Kidney epithelial cell (primary cell): ENCODE measurements around the gene WDSUB1. TPM values are rescaled to one million over a fixed set of nuclear protein-coding genes. Genes with fewer than 3 reads are reported as not detected.

Experiments used
- DNase-seq: peaks from one replicate; pipeline ENCODE4 v3.0.0-alpha.2; 2010; ENCODE audit warnings: low read depth
- H3K27me3 ChIP-seq: 2 replicates; pipeline ENCODE4 v1.6.0; 2011; ENCODE audit warnings: low read length; ENCODE audit not compliant: control insufficient read depth, insufficient read depth
- H3K36me3 ChIP-seq: 2 replicates; pipeline ENCODE4 v1.5.1; 2011; ENCODE audit warnings: low read length; ENCODE audit not compliant: control insufficient read depth, insufficient read depth
- H3K4me3 ChIP-seq: 2 replicates; pipeline ENCODE4 v1.5.1; 2011; ENCODE audit warnings: low read depth, mild to moderate bottlenecking, control low read depth, low read length
- total RNA-seq: library from RNA; depleted of rRNA; stranded (reverse); fragments of >200 nt; gene quantifications from 2 replicates; pipeline ENCODE4 v1.2.3, GENCODE V29; 2015
- TF ChIP-seq, protein P1 (sequence below): IDR thresholded peaks from 2 replicates; pipeline ENCODE4 v1.5.1; 2011; ENCODE audit warnings: mild to moderate bottlenecking, moderate library complexity, low read length, control low read depth, inconsistent platforms; ENCODE audit not compliant: insufficient read depth, poor library complexity, severe bottlenecking

Gene WDSUB1
- total RNA-seq, 1 donor from 2014 or later: 8.0 TPM

DNA sequence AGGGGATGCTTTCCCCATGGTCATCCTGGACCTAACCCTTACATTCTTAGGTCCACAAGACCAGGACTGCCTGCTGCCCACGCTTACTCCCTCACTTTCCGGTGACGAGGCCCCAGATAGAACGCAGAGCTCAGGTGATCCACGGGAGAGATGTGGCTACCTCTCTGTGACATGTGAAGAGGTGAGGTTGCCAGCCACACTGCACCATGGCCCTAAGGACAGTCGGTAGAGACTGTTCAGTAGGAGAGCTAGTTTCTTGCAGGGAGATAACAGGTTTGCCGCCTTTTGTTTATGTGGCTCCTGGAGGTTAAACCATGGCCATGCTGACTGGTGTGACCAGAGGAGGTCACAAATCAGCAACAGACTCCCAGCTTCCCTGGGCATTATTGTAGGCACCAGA is 71.4 kb downstream of the WDSUB1 start:
- Histone ChIP-seq H3K36me3 (peaks cover 4% of the 10 kb centered on the region), H3K4me3 (no peak overlapping the region), H3K27me3 (no peaks in the 10 kb centered on the region)
- TF ChIP-seq, protein P1, sequence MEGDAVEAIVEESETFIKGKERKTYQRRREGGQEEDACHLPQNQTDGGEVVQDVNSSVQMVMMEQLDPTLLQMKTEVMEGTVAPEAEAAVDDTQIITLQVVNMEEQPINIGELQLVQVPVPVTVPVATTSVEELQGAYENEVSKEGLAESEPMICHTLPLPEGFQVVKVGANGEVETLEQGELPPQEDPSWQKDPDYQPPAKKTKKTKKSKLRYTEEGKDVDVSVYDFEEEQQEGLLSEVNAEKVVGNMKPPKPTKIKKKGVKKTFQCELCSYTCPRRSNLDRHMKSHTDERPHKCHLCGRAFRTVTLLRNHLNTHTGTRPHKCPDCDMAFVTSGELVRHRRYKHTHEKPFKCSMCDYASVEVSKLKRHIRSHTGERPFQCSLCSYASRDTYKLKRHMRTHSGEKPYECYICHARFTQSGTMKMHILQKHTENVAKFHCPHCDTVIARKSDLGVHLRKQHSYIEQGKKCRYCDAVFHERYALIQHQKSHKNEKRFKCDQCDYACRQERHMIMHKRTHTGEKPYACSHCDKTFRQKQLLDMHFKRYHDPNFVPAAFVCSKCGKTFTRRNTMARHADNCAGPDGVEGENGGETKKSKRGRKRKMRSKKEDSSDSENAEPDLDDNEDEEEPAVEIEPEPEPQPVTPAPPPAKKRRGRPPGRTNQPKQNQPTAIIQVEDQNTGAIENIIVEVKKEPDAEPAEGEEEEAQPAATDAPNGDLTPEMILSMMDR: no peak
- DNase-seq: no peak

DNA sequence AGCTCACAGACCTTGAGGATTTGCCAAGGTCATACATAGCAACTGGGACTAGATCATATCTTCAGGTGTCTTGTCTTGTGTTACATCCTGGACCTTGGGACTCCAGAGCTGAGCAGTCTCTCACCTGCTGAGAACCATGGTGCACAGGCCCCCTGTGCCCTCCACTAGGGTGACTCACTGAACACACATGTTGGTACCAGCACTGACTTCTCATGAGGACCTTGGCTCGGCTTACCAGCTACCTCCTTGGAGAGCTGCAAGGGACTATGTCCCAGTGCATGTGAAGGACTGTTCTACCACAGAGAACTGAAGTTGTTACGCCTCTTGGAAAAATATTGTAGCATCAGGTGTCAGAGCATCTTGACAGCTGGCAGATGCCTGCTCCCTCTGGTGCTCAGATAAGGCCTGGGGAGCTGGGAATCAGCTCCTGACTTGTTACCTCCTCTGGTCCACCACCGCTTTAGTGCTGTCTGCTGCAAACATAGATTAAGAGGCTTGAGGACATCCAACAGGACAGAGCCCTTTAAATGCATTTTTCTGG is 72.1 kb downstream of the WDSUB1 start:
- Histone ChIP-seq H3K36me3 (peaks cover under 1% of the 10 kb centered on the region), H3K4me3 (no peak overlapping the region)
- DNase-seq: no peak

DNA sequence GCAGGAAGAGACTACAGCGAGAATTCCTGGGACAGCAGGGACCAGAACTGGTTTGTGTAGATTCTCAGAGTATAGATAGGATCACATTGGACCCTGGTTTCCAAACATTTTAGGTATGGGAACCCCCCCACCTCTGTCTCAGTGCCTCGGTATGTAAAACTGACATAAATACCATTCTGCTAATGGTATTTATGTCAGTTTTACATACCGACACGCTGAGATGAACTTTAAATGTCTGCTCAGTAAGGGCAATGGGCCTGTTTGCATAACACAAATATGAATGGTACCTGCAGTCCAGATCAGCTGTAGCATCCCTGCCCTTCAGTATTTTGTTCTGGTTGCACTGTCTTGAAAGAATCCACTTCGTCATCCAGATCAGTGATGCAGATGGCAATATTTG is 73.2 kb downstream of the WDSUB1 start:
- TF ChIP-seq, protein P1: no peak
- Histone ChIP-seq H3K4me3 (no peak overlapping the region), H3K27me3 (no peaks in the 10 kb centered on the region), H3K36me3 (no peaks in the 10 kb centered on the region)
- DNase-seq: no peak

More for the DNA sequence above, 72.1 kb downstream of the WDSUB1 start:
- no peaks in the 10 kb centered on the region for H3K27me3 ChIP-seq
- TF ChIP-seq, protein P1: no peak

DNA sequence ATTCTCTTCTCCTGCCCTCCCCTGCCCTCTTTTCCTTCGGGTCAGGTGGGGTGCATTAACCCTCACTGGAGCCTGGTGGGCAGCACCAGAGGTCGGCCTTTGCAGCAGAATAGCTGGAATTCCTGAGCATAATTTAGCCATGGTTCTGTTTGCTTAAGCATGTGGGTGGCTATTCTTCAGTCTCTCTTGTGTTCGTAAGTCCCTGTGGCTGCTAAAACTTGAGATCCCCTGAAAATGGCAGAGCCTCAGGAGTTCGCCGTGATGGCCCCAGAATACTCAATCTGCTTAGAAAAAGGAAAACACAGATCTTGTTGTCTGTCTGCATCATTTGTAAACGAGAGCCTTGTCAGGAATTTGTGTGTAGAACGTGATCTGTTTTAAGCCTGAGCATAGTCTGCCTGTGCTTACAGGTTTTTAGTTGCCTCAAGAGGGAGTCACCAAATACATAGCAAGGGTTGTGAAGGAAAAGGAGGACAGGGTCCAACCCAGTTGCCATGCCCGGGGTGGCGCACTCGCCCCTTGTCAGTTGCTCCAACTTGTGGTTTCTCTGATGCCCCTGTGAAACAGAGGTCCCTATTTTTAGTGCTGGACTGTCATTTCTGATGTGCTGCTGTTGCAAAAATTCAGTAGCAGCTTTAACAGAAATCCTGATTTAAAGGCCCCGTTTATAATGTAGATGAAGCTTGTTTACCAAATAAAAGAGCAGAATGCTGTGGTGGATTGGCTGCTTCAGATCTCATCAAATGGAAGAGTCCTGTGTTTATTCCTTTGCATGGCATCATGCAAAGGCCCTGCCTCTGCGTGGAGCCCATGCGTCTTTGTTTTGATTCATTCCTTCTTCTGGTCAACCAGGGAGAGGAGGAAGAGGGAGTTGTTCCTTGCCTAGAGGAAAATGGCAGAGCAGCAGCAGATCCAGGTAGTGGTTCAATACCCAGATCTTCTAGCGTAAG is 74.8 kb downstream of the WDSUB1 start:
- TF ChIP-seq, protein P1: no peak
- no peak for DNase-seq
- H3K4me3 ChIP-seq: no peak overlapping the region
- no peaks in the 10 kb centered on the region for H3K36me3 ChIP-seq
- no peaks in the 10 kb centered on the region for H3K27me3 ChIP-seq

DNA sequence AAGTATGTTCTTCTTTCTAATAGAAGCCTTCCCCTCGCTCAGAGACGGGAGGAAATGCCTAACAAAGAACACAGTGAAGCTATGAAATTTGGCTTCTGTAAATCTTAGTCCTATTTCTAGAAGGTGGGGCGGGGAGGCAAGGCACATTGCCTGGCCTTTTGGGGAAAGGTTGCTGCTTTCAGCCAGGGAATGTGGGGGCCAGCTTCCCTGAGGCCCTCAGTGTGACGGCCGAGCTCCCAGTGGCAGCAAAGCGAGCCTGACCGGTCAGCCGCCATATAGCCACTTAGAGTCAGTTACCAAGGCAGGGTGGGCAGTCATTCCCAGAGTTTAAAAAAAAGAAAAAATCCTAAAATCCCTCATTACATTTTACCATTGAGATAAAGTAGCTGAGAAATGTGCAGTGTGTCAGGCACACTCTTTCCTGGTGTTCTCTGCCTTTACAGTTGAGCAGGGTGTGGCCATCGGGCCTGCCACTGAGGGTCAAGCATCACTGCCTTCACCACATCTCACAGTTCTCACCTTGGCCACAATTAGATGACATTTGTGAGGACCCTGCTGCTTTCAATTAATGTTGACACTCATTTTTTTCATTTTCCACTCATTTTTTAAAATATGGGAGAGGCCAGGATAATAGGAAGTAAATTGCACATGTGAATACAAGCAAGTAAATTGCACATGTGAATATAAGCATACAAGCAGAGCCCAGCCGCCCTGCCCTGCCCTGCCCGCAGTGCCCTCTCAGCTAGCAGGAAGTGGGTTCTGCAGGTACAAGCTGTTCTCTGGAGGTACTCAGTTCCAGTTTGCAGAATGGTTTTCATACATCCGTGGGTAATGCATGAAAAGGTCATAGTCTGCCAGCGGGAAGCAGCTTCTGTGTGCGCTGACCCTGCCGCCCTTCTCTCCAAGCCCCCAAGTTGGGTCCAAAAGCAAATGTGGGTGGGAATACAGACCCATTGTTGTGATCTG is 76.9 kb downstream of the WDSUB1 start:
- no peaks in the 10 kb centered on the region for H3K36me3 ChIP-seq
- TF ChIP-seq, protein P1: no peak
- no peak overlapping the region for H3K4me3 ChIP-seq
- no peak for DNase-seq
- H3K27me3 ChIP-seq: no peaks in the 10 kb centered on the region
